ENCODE data around the gene RRP7A.
"Not testable (repeated sequence)": the region's sequence is repeated elsewhere in the genome, so short reads cannot be mapped to it uniquely, and the experiment has no call there.

The RRP7A gene

DNA sequence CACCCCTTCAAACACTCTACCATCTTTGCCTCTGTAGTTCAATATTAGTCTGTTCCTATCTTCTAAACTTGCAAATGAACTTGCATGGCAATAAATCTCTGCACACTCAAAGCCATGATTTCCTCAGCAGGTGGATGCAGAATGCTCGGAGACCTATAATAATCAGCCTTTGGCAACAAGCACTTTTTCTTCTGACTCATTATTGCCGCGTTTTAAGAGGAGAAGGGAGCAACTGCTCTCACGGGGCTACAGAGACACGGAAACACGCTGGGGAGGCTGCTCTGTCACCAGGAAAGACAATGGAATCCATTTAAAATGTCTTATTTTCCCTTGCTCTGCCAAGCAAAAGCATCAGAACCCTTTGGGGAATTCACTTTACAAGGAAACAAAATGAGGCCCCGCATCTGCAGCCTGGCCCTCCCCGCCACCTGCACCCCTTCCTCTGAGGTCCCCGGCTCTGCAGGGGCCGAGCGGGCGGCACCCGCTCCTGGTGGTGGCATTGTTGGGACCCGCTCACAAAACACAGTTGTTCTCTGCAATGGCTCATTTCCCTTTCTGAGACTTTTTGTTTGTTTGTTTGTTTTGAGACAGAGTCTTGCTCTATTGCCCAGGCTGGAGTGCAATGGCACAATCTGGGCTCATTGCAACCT lies 15.6 kb upstream of the RRP7A start:
- not testable (repeated sequence) for DNase-seq (ENCODE audit: low spot score)

DNA sequence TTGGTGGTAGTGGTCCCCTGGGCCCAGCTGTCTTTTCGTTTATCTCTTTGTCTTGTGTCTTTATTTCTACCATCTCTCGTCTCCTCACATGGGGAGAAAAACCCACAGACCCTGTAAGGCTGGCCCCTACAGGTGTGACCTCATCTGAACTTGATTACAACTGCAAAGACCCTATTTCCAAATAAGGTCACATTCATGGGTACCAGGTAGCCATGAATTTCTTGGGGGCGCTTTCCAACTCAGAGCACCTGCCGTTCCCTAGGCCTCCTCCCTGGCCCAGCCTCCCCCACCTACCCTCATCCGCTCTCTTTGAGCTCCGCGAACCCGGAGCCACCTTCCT lies 14.0 kb upstream of the RRP7A start:
- no peak for DNase-seq (ENCODE audit: low spot score)

DNA sequence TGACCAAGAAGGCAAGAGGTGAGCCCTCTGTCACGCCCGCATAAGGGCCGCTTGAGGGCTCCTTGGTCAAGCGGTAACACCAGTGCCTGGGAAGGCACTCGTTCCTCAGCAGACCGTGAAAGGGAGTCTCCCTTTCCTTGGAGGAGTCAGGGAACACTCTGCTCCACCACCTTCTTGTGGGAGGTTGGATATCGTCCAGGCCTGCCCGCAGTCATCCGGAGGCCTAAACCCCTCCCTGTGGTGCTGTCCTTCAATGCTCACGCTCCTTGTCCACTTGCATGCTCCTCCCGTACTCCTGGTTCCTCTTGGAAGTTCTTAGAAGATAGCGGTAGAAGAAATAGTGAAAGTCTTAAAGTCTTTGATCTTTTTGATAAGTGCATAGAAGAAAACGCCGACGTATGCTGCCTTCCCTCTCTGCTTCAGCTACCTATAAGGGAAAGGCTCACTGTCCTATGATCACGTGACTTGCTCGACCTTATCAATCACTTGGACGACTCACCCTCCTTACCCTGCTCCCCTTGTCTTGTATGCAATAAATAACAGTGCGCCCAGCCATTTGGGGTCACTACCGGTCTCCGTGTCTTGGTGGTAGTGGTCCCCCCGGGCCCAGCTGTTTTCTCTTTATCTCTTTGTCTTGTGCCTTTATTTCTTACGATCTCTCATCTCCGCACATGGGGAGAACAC lies 11.9 kb upstream of the RRP7A start:
- DNase-seq (ENCODE audit: low spot score) = not testable (repeated sequence)

GRCh38 chr22:42529435-42529834 lies 9.8 kb upstream of the RRP7A start:
- DNase-seq (ENCODE audit: low spot score) = not testable (repeated sequence)

GRCh38 chr22:42528591-42529307 lies 9.2 kb upstream of the RRP7A start:
- no peak for DNase-seq (ENCODE audit: low spot score)

DNA sequence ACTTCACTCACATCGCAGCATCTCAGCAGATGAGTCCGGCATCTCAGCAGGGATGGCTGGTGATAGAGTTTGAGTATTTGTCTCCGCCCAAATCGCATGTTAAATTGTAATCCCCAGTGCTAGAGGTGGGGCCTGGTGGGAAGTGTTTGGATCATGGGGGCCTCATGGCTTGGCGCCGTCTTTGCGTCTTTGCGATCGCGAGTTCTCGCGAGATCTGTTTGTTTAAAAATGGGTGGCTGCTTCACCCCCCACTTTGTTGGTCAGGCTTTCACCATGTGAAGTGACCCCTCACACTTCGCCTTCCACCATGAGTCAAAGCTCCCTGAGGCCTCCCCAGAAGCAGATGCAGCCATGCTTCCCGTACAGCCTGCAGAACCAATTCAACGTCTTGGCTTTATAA lies 3.0 kb upstream of the RRP7A start:
- DNase-seq (ENCODE audit: low spot score) = no peak

- no peak for DNase-seq (ENCODE audit: low spot score)
Observed at GRCh38 chr22:42521228-42521546, 1.6 kb upstream of the RRP7A start.

DNA sequence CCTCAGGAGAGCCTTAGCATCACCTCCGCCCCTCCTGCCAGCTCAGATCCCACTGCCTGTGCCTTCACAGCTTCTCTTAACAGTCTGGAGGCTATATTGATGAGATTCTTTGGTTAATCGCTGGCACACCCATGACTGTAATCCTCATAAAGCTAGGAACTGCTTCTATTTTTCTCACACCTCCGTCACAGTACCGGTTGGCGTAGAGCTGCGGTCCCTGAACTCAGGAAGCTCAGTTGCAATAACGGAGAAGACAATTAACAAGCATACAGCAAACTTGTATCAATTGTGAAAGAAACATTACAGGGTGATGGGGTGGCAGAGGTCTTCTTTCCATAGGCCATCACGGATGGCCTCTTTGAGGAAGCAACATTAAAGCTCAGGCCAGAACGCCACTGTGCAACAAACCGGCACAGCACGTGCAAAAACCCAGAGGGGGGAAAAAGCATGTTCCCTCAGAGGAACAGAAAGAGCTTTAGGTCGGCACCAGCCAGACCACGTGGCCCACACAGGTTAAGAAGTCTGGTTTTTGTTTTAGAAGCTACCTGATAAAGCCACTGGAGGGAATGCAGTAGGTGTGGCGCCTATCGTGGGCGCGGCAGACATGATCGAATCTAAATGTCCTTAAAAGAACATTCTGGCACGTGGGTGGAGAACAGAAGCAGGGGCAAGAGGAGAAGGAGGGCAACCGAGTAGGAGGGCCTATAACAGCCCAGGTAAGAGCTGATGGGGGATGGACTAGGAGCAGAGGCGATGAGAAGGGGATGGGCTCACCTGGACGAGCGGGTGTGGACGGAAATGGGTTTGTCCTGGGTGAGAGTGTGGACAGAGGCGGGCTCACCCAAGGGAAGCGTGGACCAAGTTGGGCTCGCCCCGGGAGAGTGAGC lies 715 bp downstream of the RRP7A start:
- not testable (repeated sequence) for DNase-seq (ENCODE audit: low spot score)

DNA sequence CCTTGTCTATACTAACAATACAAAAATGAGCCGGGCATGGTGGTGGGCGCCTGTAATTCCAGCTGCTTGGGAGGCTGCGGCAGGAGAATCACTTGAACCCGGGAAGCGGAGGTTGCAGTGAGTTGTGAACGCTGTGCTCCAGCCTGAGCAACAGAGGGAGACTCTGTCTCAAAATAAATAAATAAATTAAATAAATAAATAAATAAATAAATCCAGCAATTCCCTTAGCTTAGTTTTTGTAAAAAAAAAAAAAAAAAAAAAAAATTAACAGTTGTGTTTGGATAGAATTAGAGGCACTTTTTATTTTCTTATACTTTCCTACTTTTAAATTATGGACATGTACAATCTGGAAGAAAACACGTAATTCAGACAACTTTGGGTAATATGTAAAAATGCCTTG lies 2.5 kb downstream of the RRP7A start:
- DNase-seq (ENCODE audit: low spot score) = not testable (repeated sequence)

GRCh38 chr22:42515896-42516295 lies 3.7 kb downstream of the RRP7A start:
- DNase-seq (ENCODE audit: low spot score) = no peak

GRCh38 chr22:42515304-42515703 lies 4.3 kb downstream of the RRP7A start:
- DNase-seq (ENCODE audit: low spot score) = not testable (repeated sequence)

DNA sequence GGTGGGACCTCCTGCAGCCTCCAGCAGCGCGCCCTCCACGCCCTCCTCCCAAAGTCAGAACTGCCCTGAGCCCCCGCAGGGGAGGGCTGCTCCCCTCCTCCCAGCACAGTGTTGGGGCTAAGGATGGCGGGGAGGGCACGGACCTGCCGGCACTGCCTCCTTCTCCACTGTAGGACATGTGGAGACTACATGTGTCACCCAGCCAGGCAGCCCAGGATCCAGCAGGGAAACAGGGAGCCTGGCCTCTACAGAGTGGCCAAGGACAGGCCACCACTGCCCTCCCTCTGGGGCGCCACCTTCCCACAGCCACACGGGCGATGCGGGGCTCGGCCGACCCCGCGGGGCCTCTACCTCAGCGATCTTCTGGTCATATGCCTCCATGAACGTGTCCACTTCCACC lies 5.3 kb downstream of the RRP7A start:
- DNase-seq (ENCODE audit: low spot score) = not testable (repeated sequence)

GRCh38 chr22:42512273-42512990 lies 7.2 kb downstream of the RRP7A start:
- DNase-seq (ENCODE audit: low spot score) = not testable (repeated sequence)

DNA sequence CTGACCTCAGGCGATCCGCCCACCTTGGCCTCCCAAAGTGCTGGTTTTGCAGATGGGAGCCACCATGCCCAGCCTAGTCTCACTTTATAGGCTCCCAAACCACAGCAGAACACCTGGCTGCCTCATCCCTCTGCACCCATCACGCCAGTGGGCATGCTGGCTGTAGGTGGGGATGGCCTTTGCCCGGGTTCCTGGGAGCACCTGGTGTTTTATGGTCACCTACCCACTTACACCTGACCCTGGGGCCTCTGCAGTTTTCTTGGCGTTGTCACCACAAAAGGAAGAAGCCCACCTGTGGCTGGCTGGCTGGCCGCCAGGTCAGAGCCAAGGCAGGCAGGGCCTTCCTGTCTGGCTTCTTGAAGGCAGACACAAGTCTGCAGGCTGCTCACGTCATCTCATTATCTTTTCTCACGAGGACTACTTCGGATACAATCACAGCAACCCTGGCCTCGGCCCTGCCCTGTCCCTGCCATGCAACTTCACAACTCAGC lies 8.2 kb downstream of the RRP7A start:
- no peak for DNase-seq (ENCODE audit: low spot score)

- DNase-seq (ENCODE audit: low spot score) = no peak
Observed at GRCh38 chr22:42509548-42509947, 10.0 kb downstream of the RRP7A start.

GRCh38 chr22:42508975-42509364 lies 10.6 kb downstream of the RRP7A start:
- DNase-seq (ENCODE audit: low spot score) = not testable (repeated sequence)

DNA sequence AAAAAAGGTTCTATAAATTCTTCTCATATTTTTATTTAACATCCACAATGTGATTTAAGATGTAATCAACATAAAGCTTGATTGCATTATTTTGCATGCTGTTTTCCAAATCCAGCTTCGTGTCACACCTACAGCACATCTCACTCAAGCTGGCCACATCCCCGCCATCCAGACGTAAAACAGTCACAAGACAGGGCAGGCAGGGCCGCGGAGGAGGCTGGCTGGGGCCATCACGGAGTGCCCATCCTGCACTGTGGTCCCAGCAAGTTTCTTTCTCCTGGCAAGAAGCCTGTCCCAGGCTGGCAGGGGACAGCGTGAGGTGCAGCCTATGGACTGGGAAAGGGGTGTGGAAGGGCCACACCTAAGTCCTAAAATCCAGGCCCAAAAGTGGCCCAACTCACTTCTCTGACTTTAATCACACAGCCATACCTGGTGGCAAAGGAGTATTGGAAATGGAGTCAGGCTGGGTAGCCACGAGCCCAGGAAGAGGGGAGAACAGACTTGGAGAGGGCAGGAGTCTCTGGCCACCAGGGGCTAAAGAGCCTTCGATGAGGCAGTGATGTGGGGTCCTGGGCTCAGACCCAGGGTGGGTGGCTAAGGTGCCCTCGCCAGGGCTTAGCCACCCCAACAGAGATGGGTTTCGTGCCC lies 11.1 kb downstream of the RRP7A start:
- not testable (repeated sequence) for DNase-seq (ENCODE audit: low spot score)

DNA sequence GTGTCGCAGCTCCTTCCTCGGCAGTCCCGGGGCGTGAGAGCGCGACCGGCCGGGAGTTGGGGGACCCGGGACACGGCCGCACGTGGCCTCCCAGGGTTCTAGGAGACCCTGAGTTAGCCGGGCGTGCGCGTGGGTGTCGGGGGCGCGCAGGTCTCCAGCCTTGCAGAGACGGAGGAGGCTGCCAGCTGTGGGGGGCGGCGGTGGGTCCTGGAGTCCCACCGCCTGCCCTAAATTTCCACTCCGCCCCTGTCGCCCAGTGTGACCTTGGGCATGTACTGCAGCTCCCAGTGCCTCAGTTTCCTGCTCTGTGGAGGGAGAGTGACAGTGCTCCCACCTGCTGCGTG lies 18.8 kb downstream of the RRP7A start:
- DNase-seq (ENCODE audit: low spot score) = no peak

DNA sequence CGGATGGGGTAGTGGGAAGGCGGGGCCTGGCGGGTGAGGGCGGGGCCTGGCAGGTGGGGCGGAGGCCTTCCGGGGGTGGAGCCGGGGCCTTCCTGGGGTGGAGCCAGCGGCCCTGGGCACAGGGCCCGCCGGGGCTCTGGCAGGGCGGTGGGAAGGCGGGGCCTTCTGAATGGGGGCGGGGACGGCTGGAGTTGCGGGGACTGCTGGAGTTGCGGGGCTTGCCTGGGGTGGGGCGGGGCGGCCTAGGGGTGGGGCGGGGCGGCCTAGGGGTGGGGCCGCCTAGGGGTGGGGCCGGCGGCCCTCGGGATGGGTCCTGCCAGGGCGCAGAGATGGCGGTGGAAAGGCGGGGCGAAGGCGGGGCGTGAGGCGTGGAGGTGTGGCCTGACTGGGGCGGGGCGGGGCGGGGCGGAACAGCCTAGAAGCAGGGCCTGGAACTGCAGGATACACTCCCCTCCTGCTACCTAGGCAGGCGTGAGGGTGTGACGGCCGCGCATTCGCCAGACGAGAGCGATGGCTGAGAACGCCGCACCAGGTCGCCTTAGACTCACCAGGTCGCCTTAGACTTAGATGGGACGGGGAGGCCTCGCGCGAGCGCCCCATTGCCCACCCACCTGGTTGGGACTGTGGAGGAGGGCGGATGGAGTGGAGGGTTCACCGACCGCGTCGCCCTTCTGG lies 19.3 kb downstream of the RRP7A start:
- peak; percentile 86 for DNase-seq (ENCODE audit: low spot score)

DNA sequence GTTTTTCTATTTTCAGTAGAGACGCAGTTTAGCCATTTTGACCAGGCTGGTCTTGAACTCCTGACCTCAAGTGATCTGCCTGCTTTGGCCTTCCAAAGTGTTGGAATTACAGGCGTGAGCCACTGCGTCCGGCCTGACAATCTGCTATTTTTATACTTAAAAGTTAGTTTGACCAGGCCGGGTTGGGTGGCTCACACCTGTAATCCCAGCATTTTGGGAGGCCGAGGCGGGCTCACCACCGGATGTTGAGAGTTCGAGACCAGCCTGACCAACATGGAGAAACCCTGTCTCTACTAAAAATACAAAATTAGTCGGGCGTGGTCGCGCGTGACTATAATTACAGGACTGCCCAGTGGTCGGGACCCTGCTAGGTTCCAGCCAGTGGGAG lies 19.8 kb downstream of the RRP7A start:
- not testable (repeated sequence) for DNase-seq (ENCODE audit: low spot score)

All from CD4-positive, alpha-beta T cell treated with Interleukin-15 for 4 hours (primary cell).